ENCODE measurements around the gene CLDN15.

DNA sequence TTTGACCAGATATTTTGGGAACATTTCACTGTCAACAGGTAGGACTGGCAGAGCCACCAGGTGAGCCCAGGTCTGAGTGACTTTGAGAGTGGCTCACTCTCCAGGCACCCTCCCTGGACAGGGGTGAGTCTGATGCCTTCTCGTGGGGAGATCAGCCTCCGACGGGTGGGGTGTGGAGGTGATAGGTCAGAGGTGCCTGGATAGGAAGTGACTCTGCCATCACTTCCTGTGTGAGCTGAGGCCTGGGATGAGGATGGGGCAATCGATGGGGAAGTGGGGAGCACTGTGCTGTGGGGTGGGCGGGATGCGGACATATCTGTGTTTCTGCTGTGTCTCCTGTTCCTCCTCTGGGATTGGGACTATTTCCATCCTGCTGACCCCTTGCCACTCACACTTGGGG lies 49.4 kb upstream of the CLDN15 start:
- TF ChIP-seq, protein P1, sequence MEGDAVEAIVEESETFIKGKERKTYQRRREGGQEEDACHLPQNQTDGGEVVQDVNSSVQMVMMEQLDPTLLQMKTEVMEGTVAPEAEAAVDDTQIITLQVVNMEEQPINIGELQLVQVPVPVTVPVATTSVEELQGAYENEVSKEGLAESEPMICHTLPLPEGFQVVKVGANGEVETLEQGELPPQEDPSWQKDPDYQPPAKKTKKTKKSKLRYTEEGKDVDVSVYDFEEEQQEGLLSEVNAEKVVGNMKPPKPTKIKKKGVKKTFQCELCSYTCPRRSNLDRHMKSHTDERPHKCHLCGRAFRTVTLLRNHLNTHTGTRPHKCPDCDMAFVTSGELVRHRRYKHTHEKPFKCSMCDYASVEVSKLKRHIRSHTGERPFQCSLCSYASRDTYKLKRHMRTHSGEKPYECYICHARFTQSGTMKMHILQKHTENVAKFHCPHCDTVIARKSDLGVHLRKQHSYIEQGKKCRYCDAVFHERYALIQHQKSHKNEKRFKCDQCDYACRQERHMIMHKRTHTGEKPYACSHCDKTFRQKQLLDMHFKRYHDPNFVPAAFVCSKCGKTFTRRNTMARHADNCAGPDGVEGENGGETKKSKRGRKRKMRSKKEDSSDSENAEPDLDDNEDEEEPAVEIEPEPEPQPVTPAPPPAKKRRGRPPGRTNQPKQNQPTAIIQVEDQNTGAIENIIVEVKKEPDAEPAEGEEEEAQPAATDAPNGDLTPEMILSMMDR (IDR thresholded peaks at IDR 0.05): no peak
- TF ChIP-seq POLR2A (IDR thresholded peaks at IDR 0.05) (no peak), EP300 (IDR thresholded peaks at IDR 0.05) (no peak)
